NCI-H1930 (cell line): ENCODE measurements around the gene SLC1A2.
A peak's percentile ranks its signal among the peaks of the same experiment; 100 is the strongest.

Source experiments
- DNase-seq, 2 experiments: peaks; one replicate each; lab custom pipeline; 2025; lab: John Stamatoyannopoulos, UW

The SLC1A2 gene

GRCh38 chr11:35324981-35325380 is 94.4 kb downstream of the SLC1A2 start:
- no peak for DNase-seq

- no peak for DNase-seq
Measured at GRCh38 chr11:35324183-35324886, 95.0 kb downstream of the SLC1A2 start.

- no peak for DNase-seq
Measured at GRCh38 chr11:35323076-35323868, 96.1 kb downstream of the SLC1A2 start.

- no peak for DNase-seq
Measured at GRCh38 chr11:35322318-35322979, 96.9 kb downstream of the SLC1A2 start.

- DNase-seq: no peak
Measured at GRCh38 chr11:35321532-35322317, 97.6 kb downstream of the SLC1A2 start.

GRCh38 chr11:35321111-35321510 is 98.2 kb downstream of the SLC1A2 start:
- DNase-seq: no peak

- DNase-seq: no peak
Measured at GRCh38 chr11:35318977-35319925, 100.1 kb downstream of the SLC1A2 start.

- DNase-seq: no peak
Measured at GRCh38 chr11:35318309-35318708, 101.0 kb downstream of the SLC1A2 start.

GRCh38 chr11:35317253-35317652 is 102.1 kb downstream of the SLC1A2 start:
- DNase-seq: no peak

GRCh38 chr11:35316161-35316560 is 103.2 kb downstream of the SLC1A2 start:
- DNase-seq: no peak

- no peak for DNase-seq
Measured at GRCh38 chr11:35313760-35314153, 105.6 kb downstream of the SLC1A2 start.

GRCh38 chr11:35313066-35313759 is 106.1 kb downstream of the SLC1A2 start:
- DNase-seq: no peak

- DNase-seq: no peak
Measured at GRCh38 chr11:35311331-35311730, 108.0 kb downstream of the SLC1A2 start.

- no peak for DNase-seq
Measured at GRCh38 chr11:35308157-35308556, 111.2 kb downstream of the SLC1A2 start.

GRCh38 chr11:35307221-35307621 is 112.1 kb downstream of the SLC1A2 start:
- no peak for DNase-seq

- peak in 1 of 2 experiments; percentile 56 for DNase-seq
Measured at GRCh38 chr11:35305670-35306382, 113.5 kb downstream of the SLC1A2 start.

- no peak for DNase-seq
Measured at GRCh38 chr11:35304900-35305460, 114.4 kb downstream of the SLC1A2 start.

GRCh38 chr11:35304386-35304775 is 115.0 kb downstream of the SLC1A2 start:
- DNase-seq: peak in 1 of 2 experiments; percentile 16
